ENCODE measurements around the gene RELN.
"Not testable (repeated sequence)": the region's sequence is repeated elsewhere in the genome, so short reads cannot be mapped to it uniquely, and the experiment has no call there.

The RELN gene

GRCh38 chr7:103499976-103500375 lies 489.5 kb downstream of the RELN start:
- DNase-seq (ENCODE audit: low read depth in 2 of 2) = no peak

GRCh38 chr7:103487419-103487818 lies 502.0 kb downstream of the RELN start:
- DNase-seq (ENCODE audit: low read depth in 2 of 2) = no peak

GRCh38 chr7:103486873-103487272 lies 502.6 kb downstream of the RELN start:
- DNase-seq (ENCODE audit: low read depth in 2 of 2) = not testable (repeated sequence)

GRCh38 chr7:103480771-103481170 lies 508.7 kb downstream of the RELN start:
- DNase-seq (ENCODE audit: low read depth in 2 of 2) = no peak

- DNase-seq (ENCODE audit: low read depth in 2 of 2) = no peak
These were observed 514.5 kb downstream of the RELN start for GRCh38 chr7:103474956-103475355.

GRCh38 chr7:103469095-103469948 lies 520.1 kb downstream of the RELN start:
- DNase-seq (ENCODE audit: low read depth in 2 of 2) = no peak

GRCh38 chr7:103466814-103467213 lies 522.6 kb downstream of the RELN start:
- no peak for DNase-seq (ENCODE audit: low read depth in 2 of 2)

- no peak for DNase-seq (ENCODE audit: low read depth in 2 of 2)
These were observed 527.1 kb downstream of the RELN start for GRCh38 chr7:103462358-103462757.

GRCh38 chr7:103447073-103447960 lies 542.1 kb downstream of the RELN start:
- DNase-seq (ENCODE audit: low read depth in 2 of 2) = no peak

- DNase-seq (ENCODE audit: low read depth in 2 of 2) = no peak
These were observed 543.4 kb downstream of the RELN start, which contains the start of gene SLC26A5 for GRCh38 chr7:103446049-103446520. Gene SLC26A5 (minus strand): TSS chr7:103446207. CDS start chr7:103421514, 24,693 bp downstream.

- no peak for DNase-seq (ENCODE audit: low read depth in 2 of 2)
These were observed 544.0 kb downstream of the RELN start for GRCh38 chr7:103445228-103446048.

GRCh38 chr7:103439661-103440060 lies 549.8 kb downstream of the RELN start:
- DNase-seq (ENCODE audit: low read depth in 2 of 2) = no peak

GRCh38 chr7:103437623-103438022 lies 551.8 kb downstream of the RELN start:
- no peak for DNase-seq (ENCODE audit: low read depth in 2 of 2)

GRCh38 chr7:103432712-103433111 lies 556.7 kb downstream of the RELN start:
- no peak for DNase-seq (ENCODE audit: low read depth in 2 of 2)

- no peak for DNase-seq (ENCODE audit: low read depth in 2 of 2)
These were observed 564.3 kb downstream of the RELN start for GRCh38 chr7:103425177-103425576.

GRCh38 chr7:103423467-103424179 lies 565.8 kb downstream of the RELN start:
- no peak for DNase-seq (ENCODE audit: low read depth in 2 of 2)

All from activated CD8-positive, alpha-beta memory T cell treated with anti-CD3 and anti-CD28 coated beads for 4 hours (primary cell).